Limb (tissue), 2 donors: ENCODE results near the gene LIPI.
"Not testable (repeated sequence)": the region's sequence is repeated elsewhere in the genome, so short reads cannot be mapped to it uniquely, and the experiment has no call there.

Experiments used
- DNase-seq, 2 donors: peaks; one replicate each; pipeline ENCODE4 v3.0.0-alpha.2; 2016; ENCODE audit errors: extremely low spot score in 2 of 2

The LIPI gene

GRCh38 chr21:14119038-14119437 lies 91.7 kb downstream of the LIPI start:
- no peak for DNase-seq

GRCh38 chr21:14116080-14116481 lies 94.7 kb downstream of the LIPI start:
- no peak for DNase-seq

- no peak for DNase-seq
Measured at GRCh38 chr21:14115646-14116045, 95.1 kb downstream of the LIPI start.

DNA sequence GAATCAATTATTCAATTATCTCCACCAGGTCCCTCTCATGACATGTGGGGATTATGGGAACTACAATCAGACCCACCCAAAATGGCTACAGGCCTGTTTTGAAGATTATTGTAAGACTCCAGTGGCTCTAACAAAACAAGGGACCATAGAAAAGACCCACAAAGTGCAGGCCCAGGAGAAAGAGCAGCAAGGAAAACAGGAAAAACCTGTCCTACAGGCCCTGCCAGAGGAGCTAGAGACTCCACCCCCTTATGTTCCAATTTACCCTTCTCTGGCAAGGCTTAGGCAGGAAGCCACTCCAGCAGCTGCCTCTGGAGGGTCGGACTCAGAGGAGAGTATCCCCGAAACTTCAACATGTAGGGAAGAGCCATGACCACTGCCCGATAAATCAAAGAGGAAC lies 96.5 kb downstream of the LIPI start:
- DNase-seq, result no peak

GRCh38 chr21:14104564-14104963 lies 106.2 kb downstream of the LIPI start:
- DNase-seq, result not testable (repeated sequence)

- no peak for DNase-seq
Measured at GRCh38 chr21:14099570-14099969, 111.2 kb downstream of the LIPI start.

- no peak for DNase-seq
Measured at GRCh38 chr21:14097881-14098499, 112.8 kb downstream of the LIPI start.

DNA sequence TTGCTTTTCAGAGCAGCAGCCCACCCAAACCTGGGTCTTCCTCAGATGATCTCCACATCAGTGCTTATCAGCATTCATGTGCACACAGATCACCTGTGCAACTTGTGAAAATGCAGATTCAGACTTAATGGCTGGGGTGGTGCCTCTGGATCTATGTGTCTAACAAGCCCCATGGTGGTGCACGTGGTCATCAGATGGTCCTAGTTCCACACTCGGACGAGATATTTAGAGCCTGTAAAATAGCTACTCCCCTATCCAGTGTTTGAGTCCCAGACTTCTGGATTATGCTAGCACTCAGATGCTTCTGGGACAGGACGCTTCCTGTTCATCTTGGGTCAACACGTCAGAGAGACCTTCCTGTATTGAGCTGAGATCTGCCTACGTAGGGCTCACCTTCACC lies 114.2 kb downstream of the LIPI start:
- DNase-seq, result no peak

DNA sequence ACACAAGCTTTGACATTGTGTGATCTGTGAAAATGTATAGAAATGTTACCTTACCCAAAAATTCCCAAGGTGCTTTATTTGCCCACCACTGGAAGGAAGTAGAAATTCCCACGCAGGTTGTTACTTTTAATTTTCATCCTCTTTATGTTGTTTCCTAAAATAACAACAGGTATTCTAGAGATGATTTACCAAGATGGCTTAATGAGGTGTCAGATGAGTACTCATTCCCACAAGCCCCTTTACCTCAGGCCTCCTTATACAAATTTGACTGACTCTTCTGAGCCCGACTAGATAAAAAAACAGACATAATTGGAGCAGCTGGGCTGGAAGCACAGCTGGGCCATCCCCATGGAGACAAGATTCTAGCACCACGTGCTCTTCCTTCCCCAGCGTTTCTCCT lies 114.6 kb downstream of the LIPI start:
- no peak for DNase-seq

DNA sequence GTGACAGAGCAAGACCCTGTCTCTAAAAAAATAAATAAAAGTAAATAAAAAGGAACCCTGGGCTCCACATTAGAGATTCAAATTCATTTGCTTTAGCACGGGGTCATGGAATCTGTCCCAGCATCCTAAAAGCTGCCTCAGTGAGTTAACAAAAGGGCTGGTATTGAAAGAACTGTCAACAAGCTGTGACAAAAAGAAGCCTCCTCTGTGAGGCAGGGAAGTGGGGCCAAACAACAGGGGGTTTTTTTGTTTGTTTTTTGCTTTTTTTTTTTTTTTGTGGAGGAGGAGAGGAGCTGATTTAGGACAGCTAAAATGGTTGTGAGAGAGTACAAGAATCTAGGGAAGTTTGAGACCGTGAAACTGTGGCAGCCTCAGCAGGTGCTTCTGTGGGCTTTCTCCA lies 115.7 kb downstream of the LIPI start:
- no peak for DNase-seq

DNA sequence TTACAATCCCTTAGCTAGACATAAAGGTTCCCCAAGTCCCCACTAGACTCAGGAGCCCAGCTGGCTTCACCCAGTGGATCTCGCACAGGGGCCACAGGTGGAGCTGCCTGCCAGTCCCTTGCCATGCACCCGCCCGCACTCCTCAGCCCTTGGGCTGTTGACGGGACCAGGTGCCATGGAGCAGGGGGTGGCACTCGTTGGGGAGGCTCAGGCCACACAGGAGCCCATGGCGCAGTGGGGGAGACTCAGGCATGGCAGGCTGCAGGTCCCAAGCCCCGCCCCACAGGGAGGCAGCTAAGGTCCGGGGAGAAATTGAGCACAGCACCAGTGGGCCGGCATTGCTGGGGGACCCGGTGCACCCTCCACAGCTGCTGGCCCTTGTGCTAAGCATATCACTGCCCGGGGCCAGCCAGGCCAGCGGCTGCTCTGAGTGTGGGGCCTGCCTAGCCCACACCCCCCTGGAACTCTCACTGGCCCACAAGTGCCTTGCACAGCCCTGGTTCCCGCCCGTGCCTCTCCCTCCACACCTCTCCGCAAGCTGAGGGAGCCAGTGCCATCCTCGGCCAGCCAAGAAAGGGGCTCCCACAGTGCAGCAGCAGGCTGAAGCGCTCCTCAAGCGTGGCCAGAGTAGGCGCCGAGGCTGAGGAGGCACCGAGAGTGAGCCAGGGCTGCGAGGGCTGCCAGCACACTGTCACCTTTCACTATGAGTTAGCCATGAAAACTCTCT lies 117.8 kb downstream of the LIPI start:
- DNase-seq, result no peak

DNA sequence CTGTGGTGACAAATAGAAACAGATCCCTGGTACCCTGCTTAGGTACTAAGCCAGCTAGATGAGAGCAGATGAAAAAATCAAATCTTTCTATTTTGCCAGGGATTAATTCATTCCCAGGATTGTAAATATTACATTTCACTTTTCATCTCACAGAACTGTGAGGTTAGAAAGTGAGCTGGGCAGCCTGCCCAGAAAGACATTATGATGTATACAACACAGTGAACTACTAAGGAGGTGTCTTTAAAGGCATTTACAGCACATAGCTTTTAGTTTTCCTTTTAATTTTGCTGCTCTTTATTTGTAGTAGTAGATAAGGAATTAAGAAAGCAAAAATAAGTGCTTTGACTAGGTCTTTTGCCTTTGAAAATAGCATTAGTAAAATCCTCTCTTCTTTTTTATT lies 120.6 kb downstream of the LIPI start:
- DNase-seq, result not testable (repeated sequence)

- DNase-seq, result no peak
Measured at GRCh38 chr21:14088391-14088790, 122.4 kb downstream of the LIPI start.

- DNase-seq, result no peak
Measured at GRCh38 chr21:14086553-14086952, 124.2 kb downstream of the LIPI start.

DNA sequence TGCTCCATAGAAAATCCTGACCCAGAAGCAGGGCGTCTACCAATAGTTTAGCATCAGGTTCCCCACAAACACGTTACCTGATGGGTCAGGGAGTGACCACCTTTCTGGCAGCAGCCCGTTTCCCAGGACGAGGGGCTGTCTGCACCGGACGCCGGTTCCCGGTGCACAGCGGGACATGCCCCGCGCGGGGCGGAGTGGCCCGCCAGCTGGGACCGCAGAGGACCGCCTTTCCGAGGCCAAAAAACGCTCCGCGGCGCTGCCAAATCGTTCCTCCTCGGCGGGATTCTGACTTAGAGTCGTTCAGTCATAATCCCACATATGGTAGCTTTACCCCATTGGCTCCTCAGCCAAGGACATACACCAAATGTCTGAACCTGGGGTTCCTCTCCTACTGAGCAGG lies 126.1 kb downstream of the LIPI start:
- no peak for DNase-seq

- DNase-seq, result no peak
Measured at GRCh38 chr21:14084068-14084501, 126.7 kb downstream of the LIPI start.

DNA sequence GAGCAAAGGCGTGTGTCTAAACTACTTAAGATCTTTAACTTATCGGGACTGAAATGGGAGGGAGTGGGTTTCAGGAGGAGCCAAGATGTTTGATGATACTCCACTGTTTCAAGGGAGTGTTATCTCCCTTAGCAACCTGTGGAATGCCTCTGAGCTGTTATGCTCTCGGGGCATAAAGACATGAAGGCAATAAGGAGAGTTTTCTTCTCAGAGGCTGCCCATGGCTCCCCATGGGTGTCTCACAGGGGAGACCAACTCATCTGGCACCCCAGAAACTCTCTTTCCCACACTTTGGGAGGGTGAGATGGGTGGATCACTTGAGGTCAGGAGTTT lies 130.0 kb downstream of the LIPI start:
- DNase-seq, result no peak

GRCh38 chr21:14080040-14080763 lies 130.6 kb downstream of the LIPI start:
- DNase-seq, result no peak

- DNase-seq, result no peak
Measured at GRCh38 chr21:14078746-14079375, 131.9 kb downstream of the LIPI start.

DNA sequence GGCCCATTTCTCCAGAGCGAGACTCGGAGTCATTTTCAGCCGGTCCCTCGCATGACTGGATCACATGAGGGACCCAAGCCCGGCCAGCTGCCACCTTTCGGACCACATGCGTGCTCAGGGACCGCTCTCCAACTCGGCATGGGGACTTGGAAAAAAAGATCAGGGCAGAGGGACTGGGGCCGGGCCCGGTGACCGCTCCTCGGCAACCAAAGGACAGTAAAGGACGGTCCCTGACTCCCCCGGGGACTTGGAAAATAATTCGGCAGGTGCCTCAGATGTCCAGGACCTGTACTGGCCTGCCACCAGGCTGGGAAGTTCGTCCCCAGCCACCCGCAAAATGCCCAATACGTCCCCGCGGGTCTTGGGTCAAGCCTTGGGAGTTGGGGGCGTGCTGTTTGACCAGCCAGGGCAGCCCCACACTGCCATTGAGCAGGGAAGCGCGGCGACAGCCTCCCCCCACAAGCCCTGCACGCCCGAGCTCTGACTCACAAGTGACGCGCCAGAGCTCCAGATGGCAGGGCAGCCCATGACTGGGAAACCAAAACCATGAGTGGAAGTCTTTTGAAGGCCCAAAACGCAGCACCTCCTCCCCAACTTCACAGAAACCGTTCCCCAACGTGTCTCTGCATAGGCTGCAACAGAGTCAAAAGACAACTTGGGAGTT lies 134.5 kb downstream of the LIPI start:
- DNase-seq, result no peak

DNA sequence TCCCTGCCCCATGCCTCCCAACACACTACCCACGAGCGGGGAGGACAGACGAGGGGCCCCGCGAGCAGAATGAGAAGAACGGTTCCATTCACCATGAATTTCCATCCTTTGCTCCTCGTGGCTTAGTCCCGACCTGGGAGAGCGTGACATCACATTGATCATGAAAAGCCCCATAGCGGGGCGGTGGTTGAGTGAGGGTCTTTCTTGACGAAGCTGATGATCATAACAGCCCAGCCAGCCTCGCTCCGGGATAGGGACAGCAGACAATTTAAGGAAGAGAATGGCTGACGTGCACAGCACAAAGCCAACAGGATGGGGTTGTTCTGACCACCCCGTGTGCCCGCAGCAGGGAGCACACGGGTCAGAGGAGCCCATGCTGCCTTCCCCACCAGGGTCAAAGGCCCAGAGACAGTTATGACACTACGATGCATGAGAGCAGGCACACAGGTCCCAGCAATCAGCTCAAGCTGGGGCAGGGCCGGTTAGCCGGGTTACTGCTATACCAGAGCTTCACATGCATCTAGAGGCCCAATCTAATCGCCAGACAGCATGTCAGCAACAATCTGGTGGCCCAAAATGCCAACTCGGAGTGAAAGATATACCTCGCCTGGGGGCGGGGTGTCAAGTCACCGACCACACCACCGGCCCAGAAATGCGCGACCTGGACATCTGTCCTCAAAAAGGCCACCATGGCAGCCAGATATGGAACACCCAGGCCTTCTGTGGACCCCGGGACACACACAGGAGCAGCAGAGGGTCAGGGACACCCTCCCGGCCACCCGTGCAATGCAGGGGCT lies 135.2 kb downstream of the LIPI start:
- no peak for DNase-seq
